NCI-H524 (cell line): Measurements from ENCODE around the gene FAM98C.

Source experiments
- DNase-seq, 2 experiments: peaks; one replicate each; lab custom pipeline; 2025; lab: John Stamatoyannopoulos, UW

The FAM98C gene

DNA sequence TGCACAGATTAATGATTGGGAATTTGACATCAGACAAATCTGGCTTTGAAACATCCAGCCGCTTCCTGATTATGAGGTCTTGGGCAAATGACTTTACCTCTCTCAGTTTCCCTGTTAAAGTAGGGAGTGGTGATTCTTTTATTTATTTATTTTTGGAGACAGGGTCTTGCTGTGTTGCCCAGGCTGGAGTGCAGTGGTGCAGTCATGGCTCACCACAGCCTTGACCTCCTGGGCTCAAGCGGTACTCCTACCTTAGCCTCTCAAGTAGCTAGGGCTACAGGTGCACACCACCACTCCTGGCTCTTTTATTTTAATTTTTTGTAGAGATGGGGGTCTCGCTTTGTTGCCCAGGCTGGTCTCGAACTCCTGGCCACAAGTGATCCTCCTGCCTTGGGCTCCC, 25.8 kb upstream of the FAM98C start:
- no peak for DNase-seq

DNA sequence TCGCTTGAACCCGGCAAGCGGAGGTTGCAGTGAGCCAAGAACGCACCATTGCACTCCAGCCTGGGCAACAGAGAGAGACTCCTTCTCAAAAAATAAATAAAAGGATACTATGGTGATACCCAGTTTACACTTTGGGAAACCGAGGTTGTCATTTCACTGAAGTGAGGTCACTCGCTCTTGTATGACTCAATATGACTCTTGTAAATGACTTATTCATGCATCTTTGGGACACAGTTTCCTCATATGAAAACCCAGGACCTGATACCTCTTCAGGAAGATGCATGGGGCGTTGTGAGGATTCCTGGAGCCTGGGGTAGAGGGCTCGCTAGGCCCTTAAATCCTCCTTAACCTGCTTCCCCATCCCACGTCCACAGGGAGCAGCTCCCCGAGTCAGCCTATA, 24.0 kb upstream of the FAM98C start:
- no peak for DNase-seq

DNA sequence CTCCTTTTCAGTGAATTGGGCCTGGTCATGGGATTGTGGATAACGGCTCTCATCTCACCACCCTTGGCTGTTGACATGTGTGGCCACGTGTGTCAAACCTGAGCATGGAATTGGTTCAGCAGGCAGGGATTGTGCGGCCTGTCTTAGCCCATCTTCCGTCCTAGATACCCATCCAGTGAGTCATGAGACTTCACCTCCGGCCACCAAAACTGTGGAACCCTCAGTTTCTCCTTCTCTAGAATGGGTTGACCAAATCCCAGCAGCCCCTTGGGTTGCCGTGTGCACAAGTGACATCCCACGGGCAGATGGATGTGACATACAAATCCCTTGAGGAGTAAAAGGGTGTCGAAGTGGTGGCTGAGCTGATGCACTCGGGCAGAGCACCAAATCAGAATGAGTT, 21.8 kb upstream of the FAM98C start:
- no peak for DNase-seq

DNA sequence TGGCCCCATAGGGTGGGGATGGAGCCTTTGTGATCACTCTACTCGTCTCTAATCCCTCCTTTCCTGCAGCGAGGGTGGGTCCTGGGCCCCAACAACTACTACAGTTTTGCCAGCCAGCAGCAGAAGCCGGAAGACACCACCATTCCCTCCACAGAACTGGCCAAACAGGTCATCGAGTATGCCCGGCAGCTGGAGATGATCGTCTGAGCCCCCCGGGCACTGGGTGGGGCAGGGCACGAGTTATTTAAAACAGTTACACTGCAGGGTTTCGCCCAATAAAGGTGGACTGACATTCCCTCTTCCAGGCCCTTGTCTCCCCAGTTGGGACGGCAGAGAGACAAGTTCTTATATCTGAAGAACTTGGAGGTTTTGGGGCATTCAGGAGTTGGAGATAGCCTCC, 19.7 kb upstream of the FAM98C start:
- no peak for DNase-seq

DNA sequence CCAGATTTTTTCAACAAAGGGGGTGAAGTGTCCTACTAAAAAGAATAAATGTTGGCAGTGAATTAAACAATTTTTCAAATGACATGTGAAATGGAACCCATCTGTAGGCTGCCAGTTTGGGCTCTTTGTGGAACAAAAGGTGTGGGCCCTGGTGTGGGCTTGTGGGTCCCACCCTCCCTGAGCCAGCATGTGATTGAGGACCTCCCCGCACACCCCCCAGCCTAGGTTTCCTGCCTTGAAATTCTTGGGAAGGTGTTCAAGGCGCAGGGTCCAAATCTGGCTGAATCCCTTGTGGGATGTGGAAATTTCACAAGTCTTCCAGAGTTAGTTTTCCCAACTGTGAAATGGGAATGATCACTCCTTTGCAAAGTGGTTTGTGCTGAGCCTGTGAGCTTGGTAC, 19.1 kb upstream of the FAM98C start:
- no peak for DNase-seq

DNA sequence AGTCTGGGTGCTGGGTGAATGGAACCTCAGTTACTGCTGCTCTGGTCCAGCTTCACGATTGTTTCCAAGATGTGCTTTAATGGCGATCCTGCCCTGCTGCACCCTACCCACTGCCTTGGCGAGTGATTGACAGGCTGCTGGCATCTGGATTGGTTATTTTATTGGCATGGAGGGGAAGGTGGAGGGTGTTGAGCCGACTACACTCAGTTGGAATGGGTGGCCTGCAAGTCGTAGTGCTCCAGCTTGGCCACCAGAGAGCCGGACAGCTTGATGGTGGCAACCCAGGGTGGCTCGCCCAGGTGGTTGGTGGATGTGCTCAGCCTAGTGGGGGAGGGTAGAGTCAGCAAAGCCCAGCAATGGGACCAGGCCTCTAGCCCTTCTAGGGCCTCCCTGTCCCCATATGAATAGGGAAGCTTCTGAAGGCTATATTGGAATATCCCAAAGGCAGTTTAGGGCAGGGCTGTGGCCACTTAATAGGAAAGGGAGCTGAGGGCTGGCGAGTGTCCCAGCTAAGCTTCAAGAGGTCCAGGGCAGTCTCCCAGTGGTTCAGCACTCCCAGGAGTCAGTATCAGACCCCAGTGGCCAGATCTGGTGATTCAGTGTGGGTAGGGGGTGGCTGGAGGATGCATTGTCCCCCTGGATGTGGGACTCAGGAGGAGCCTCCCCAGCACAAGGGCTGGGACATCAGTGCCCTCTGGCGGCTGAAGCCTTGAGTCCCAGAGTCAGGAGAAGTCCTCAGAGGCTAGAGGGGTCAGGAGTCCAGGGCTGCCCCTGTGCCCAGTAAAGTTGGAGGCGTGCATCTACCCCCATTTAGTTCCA, 18.5 kb upstream of the FAM98C start:
- DNase-seq = peak in 1 of 2 experiments; percentile 37

DNA sequence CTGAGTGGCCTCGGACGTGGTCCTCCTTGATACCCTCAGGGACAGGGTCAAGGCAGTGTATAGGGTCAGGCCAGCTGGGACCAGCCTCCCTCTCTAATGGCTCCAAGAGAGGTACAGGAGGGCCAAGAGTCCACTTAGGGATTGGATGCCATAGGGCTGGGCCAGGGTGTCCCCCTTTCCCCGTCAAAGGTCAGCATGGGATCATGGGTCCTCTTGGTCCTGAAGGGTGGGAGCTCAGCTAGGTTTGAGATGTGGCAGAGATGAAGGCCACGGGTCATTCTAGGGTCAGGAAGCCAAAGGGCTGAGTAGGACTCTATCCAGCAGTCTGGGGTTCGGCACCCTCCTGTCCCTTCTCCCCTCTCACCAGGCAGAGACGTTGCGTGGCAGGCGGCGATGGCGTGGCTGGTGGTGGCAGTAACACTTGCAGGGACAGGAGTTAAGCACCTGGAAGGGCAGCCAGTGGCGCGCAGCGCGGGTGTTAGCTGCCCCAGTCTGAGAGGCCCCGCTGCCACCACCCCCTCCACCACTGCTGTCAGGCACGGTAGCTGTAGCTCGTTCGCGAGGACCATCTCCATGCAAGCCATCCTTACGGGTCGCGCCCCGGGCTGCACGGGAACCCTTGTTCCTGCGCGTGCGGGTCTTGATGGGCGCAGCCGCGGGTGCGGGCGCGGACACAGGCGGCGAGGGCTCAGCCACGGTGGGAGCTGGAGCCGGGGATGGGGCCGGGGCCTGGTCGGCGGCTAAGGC, 17.7 kb upstream of the FAM98C start:
- no peak for DNase-seq

DNA sequence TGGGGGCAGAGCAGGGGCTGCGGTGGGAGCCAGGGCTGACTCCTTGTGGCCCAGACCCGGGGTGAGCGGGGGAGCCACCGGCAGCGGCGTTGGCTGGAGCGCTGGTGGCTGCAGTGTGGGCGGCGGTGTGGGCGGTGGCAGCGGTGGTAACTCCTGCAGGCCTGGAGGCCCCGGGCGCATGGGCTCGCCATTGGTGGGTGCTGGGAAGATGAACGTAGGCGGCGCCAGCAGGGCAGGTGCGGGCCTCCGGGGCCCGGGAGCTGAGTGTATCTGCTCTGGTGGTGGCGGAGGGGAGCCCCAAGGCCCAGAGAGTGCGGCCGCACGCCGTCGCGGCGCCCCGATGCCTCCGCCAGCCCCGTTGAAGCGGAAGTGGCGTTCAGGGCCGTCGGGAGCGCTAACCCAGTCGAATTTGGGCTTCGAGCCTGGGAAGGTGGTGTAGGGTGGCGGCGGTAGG, 17.1 kb upstream of the FAM98C start:
- DNase-seq = no peak

DNA sequence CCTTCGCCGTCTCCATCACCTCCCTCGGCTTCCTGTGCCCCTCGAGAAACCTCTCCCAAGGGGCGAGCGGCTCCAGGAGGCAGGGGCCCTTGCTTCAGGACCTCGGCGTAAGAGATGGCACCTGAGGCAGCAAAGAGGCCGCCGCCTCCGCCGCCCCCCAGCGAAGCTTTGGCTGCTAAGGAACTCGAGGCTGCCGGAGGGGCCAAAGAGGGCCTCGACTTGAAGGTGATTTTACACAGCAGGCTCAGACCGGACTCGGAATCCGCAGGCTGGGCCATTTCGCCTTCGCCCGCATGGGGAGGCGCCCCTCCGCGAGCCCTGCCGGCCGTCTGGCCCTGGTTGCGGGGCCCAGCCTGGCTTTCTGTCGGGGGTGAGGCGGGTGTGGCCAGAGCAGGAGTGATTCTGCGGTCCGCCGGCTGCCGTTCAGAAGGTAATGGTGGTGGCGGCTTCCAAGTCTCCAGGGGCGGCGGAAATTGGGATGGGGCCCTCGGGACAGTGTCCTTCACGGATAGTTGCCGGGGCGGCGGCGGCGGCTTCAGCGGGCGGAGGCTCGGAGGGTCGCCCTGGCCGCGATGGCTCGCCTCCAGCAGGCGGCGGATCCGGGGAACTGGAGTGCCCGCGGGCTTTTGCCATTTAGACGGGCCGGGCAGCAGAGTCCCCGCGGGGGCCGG, 16.5 kb upstream of the FAM98C start:
- no peak for DNase-seq

DNA sequence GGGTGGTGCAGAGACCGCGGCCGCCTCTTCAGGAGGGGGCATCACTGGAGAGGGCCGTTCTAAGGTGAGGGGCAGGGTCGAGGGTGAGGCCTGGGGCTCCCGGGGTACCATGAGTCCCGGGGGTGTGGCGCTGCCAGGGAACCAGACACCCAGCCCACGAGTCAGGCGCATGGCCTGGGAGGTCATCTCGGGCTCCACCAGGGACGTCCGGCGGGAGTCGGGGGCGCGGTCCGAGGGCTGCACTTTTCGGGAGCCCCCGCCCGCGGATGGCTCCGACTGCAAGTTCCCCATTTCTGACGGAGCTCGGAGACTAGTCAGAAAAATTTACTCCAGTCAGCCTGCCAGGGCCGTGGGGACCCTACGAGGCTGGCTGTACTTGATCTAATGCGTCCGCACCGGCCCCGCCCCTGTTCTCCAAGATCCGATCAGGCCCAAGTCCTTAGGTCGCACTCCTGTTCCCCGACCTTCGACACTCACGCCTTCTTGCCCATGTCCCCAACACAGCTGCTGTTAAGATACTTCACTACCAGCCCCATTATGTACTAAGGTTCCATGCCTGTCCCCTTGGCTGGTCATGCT, 15.8 kb upstream of the FAM98C start:
- no peak for DNase-seq

DNA sequence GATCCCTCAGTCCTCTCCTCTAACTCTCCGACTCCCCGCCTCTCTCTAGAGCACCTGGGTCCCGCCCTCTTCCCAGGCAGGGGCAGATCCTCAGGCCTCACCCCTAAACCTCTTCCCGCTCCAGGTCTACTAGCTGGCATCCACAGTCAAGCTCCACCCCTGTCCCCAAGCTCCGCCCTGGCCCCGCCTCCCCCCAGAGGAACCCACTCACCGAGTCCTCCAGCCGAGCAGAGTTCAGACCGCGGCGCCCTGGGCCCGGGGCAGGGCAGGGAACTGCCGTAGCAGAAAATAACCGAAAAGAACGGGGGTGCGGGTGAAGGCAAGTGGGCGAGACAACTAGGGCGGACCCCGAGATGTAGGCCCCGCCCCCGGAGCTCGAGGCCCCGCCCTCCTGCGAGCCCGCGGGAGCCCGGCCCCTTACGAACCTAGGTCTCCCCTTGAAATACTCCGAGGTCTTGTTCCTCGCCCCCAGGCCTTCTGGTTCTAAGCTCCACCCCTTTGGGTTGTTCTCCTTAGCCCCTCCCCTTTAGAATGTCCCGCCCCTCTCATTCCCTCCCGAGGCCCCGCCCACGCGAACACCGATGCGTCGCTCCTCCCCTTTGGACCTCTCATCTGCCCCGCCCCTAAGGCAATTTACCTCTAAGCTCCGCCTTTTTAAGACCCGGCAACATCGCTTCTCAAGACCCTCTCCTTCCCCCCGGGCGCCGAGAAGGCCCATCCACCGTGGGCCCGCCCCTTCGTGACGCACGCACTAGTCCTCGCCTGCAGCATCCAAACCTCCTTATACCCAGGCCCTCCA, 15.1 kb upstream of the FAM98C start, which contains the start of gene GGN:
GGN (minus strand) TSS at position 485 of the 799 bp plus-strand sequence. CDS start 773 bp downstream, outside the sequence.
- DNase-seq = peak; percentile 75 to 78

DNA sequence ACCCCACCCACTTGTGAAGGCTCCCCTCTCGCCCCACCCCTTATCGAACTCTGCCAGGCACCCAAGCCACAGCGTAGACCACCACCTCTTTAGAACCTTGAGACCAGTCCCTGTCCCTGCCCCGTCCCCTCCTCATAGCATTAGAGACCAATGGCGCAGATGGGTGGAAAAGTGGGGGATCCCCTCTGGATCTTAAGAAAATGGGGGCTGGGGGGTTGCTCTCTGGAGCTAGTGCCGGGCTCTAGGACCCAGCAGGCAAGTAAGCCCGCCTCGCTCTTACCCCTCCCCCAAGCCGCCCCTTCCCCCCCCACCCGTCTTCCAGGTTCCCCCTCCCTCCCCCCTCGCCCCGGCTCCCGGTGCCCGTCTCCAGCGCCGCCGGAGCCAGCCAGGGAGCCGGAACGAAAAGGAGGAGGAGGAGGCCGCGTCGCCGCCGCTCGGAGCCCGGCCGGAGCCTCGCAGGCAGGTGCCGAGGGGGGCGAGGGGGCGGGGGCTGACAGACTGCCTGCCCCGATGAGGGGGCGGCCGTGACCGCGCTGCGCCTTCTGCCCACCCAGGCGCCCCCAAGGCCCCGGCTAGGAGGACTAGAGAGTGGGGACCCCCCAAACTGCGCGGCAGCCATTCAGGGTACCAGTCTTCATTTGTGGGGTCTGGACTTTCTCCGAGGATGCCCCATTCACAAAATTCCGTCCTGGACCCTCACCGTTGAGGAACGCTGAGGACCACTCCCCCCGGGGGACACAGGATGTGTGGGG, 14.4 kb upstream of the FAM98C start, which contains the start of gene SPRED3:
SPRED3 (plus strand) TSS at position 349 of the 752 bp plus-strand sequence. CDS start 1,606 bp downstream, outside the sequence.
- DNase-seq = peak in 1 of 2 experiments; percentile 73

DNA sequence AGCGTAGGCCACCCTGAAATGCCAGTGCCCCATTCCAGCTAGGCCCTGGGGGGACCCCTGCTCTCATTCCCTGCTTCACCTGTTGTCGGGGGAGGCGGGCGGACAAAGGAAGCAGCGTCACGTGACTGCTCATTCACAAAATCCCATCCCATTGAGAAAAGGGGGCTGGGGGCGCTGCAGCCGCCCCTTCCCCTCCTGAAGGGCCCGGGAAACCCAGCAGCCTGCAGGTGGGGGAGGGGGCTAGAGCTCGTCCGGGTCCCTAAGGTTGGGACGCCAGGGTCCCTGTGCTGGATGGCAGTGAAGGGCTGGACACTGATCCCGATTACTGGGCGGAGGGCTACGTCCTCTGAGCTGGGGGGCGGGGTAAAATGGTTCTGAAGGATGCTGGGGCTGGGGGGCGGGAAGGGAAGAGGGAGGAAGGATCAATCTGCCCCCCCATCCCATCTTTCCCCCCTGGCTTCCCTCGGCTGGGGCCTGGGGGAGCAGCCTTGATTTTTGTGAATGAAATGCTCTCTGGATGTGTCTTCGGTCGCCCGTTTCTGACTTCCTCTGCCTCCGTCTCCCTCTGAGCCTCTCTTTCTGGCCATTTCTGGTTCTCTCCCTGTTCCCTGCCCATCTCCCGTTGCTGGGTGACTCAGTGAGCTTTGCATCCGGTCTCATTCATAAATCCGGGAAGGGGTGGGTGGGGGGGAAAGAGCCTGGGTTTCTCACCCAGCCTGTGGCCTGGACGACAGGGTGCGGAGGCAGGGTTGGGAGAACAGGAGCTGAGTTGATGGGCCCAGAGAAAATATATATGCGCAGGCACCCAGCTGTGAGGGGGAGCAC, 13.6 kb upstream of the FAM98C start:
- no peak for DNase-seq

DNA sequence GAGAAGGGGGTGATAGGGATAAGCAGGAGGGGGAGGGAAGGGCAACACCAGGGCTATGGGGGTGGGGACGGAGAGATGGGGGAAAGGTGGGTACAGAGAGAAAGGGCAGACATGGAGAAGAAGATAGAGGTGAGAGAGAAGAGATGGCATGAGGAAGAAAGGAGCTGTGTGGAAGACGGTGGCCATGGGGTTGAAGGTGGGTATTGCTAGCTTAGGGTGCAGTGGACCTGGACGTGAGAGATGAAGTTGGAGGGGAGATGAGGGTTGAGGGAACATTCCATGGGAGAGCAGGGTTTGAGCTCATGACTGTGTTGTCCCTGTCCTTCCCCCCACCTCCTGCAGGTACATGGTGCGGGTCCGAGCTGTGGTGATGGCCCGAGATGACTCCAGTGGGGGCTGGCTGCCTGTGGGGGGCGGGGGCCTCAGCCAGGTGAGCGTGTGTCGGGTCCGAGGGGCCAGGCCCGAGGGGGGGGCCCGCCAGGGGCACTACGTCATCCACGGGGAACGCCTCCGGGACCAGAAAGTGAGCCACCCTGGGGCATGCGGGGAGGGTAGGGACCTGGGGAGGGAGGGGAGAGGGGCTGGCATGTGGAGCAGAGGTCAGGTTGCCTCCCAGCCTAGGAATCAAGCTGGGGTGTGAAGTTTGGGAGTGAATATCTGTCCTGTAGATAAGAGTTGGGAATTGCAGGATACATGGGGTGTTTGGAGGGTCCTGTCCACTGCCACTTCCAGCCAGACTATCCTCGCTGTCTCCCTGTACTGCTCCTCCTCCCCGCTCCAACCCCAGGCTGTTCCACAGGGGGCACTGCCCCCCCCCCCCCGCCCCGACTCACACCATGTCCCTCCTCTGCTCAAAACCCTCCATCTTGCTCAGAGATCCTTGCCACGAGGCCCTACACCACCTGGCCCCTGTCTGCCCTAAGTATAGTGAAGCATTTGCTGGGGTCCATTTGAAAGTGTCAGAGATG, 12.7 kb upstream of the FAM98C start:
- no peak for DNase-seq

DNA sequence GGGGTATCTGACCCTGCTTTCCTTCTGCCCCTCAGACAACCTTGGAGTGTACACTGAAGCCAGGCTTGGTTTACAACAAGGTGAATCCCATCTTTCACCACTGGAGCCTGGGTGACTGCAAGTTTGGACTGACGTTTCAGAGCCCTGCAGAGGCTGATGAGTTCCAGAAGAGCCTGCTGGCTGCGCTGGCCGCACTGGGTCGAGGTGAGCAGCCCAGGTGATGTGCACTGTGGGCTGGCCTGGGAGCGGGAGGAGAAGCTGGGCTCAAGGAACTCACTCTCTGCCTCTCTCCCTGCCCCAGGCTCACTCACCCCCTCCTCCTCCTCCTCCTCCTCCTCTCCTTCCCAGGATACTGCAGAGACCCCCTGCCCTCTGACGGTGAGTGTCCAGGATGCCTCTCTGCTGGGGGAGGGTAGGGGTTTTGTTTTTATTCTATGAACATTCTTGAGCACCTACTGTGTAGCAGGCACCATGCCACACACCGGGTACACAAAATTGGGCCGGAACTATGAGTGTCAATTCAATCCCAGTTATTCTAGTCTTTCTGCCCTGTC, 10.9 kb upstream of the FAM98C start:
- no peak for DNase-seq

DNA sequence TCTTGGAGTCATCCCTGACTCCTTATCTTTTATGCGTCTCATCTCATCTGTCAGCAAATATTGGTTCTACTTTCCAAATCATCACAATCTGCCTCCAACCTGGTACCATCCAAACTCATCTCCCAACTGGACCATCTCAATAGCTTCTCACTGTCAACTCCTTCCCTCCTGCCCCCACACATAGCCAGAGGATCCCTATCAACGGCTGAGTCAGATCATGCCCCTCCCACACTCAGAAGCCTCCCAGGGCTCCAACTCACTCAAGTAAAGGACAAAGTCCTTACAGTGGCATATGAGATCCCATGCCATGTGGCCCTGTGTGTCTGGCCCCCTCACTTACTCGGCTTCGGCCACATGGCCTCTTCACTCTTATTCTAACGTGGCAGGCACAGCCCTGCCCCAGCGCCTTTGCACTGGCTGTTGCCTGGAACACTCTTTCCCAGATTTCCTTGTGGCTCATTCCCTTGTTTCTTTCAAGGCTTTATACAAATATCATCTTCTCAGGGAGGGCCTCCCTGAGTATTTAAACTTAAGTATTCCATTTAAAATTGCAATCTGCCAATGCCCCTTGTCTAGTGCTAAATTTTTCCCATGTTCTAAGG, 10.1 kb upstream of the FAM98C start:
- DNase-seq = no peak

DNA sequence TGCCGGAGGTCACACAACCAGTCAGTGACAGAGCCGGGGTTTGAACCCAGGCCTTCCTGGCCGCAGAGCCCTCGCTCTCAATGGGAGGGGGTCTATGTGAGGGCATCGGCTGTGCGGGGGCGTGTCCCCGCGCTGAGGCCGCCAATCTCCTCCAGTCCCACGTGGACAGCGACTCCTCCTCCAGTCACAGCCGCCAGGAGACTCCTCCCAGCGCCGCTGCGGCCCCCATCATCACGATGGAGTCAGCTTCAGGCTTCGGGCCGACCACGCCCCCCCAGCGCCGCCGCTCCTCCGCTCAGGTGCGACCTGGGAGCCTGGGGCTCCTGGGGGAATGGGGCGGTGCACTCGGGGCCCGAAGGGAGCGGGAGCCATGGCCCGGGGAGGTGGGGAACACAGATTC, 8.4 kb upstream of the FAM98C start:
- DNase-seq = peak in 1 of 2 experiments; percentile 55
